ENCODE data around the gene ZNF236.
"Not testable (repeated sequence)": the region's sequence is repeated elsewhere in the genome, so short reads cannot be mapped to it uniquely, and the experiment has no call there.

Gene ZNF236

DNA sequence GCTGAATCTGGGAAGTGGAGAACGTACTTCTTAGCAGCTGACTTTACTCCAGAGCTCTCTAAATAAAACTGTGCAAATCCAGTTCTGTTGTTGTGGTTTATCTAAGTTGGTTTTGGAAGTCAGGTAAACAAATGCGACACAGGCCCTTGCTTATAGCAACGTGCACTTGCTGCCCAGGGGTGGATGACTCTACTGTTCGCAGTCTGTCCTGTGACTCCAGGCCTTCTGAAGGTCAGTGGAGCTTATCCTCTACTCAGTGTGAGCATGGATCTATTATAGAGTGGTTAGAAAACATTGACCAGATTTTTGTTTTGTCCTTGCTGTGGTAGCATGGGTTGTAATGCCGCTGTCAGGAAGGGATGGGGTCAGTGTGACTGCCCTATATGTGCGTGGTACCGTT is 89.1 kb downstream of the ZNF236 start:
- no peak for DNase-seq (ENCODE audit: low read depth)

DNA sequence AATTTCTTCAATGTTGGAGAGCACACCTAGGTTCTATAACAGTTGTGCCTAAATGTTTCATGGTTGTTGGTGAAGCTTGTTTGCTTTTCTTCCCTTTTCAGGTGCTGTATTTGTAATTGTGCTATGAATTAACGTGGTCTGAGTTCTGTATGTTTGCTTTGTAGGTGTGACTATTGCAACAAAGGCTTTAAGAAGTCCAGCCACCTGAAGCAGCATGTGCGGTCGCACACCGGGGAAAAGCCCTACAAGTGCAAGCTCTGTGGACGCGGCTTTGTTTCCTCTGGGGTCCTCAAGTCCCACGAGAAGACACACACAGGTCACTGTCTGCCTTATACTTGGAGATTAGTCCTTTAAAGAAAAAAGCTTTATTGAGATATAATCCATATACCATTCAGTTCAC is 91.2 kb downstream of the ZNF236 start:
- no peak for DNase-seq (ENCODE audit: low read depth)

DNA sequence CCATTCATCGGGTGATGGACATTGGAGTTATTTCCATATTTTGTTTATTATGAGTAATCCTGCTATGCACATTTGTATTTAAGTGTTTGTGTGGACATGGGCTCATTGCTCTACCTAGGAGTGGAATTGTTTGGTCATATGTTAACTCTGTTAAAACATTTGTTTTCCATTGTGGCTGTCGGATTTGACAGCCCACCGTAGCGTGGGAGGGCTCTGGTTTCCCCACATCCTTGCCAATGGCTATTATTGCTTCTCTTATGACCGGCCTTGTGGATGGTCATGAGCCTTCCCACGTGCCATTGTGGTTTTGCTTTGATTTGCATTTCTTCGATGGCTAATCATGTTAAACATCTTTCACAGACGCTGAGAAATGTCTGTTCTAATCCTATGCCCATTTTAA is 92.0 kb downstream of the ZNF236 start:
- DNase-seq (ENCODE audit: low read depth), result no peak

DNA sequence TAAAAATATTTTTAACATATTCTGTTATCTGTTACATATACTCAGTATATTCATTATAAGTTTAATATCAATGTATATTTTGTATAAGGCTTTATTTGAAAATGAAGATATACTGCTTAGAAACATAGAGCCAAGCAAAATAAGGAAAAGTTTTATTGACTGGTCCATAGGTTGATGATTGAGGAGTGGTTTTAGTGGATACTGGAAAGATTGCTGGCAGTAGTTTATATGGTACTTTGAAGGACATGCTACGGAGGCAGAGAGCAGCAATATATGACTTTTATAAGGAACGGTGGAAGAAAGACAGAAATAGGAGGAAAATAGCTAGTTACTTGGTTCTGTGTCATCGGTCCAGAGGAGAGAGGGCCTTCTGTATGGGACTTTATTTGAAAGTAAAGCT is 92.4 kb downstream of the ZNF236 start:
- DNase-seq (ENCODE audit: low read depth), result no peak

DNA sequence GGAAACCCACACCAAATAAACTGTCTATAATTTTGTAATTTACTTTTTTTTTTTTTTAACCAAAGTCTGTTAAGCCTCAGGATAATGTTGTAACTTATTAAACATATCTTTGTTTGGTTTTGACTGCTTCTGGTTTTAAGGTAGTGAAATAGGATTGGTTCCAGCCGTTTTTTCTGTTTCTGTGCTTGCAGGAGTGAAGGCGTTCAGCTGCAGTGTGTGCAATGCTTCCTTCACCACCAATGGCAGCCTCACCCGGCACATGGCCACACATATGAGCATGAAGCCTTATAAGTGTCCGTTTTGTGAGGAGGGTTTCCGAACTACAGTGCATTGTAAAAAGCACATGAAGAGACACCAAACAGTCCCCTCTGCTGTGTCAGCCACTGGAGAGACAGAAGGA is 93.1 kb downstream of the ZNF236 start:
- DNase-seq (ENCODE audit: low read depth), result no peak

DNA sequence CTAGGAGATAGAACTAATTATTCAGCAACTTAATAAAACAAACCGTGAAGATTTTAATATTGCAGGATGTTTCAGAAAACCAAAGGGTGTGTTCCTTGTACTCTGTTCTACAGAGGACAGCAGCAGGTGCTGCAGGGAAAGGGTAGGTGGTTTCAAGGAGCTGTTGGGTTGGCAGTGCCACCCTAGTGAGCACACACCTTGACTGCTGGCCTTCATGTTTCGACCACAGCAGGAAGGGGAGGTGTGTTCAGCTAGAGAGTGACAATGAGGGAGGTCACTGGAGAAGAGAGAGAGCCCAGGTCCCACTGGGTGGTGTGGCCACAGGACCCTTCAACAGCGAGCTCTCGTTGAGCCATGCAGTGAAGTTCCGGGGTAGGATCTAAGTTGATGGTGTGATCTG is 98.6 kb downstream of the ZNF236 start:
- no peak for DNase-seq (ENCODE audit: low read depth)

DNA sequence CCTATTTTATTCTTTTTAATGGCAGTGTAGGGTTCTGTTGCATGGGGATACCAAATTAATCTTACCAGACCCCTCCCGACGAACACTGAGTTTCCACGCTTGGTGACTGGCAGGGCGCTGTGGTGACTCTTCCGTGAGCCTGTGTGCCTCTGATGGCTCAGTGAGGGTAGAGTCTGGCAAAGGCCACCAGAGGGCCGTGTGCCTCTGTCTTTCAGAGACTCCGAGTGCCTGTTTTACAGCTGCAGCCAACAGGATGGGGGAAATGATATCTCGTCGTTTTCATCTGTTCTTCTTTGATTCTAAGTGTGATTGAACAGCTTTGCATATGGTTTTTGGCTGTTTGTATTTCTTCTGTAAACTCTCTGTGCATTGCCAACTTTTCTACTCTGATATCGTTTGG is 99.8 kb downstream of the ZNF236 start:
- DNase-seq (ENCODE audit: low read depth), result no peak

DNA sequence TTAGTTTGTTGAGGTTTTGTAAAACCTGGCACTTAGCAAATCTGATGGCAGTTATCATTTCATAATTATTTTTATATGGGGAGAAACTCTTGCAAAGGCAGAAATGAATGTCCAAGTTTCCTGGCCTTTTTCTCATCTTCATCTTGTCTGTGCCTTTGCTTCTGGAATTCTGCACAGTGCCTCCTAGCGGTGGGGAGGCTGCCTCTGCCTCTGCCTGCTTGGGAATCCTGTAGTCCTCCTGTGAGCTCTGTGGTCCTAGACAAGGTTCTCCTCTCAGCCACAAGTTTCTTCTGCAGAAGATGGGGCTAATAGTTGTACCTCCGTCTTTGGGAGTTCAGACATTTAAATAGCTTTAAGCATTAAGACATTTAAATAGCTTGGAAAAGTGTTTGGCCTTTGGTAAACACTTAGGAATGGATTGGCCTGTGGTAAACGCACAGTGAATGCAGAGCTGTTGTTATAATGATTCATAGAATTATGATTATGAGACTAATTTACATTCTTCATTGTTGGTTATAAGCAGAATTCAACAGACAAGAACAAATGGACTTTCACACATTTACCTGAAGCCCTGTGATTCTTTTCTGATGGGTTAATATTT is 101.2 kb downstream of the ZNF236 start:
- DNase-seq (ENCODE audit: low read depth), result no peak

DNA sequence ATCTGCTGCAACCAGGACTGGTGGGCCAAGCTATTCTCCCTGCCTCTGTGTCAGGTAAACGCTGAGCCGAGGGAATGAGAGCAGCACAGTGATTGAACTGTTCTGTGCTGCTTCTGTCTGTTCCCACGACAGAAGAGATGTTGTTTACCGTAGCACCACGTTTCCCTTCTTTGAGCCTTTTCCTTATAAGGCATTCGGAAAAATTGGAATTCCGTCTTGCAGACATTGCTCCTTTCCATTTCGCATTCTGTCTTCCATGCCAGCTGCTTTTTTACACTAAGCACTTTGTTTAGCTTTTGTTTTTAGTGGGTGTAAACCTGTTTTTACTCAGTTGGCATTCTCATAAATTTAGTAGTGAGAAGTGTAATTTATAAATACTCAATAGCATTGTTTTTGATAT is 103.1 kb downstream of the ZNF236 start:
- no peak for DNase-seq (ENCODE audit: low read depth)

DNA sequence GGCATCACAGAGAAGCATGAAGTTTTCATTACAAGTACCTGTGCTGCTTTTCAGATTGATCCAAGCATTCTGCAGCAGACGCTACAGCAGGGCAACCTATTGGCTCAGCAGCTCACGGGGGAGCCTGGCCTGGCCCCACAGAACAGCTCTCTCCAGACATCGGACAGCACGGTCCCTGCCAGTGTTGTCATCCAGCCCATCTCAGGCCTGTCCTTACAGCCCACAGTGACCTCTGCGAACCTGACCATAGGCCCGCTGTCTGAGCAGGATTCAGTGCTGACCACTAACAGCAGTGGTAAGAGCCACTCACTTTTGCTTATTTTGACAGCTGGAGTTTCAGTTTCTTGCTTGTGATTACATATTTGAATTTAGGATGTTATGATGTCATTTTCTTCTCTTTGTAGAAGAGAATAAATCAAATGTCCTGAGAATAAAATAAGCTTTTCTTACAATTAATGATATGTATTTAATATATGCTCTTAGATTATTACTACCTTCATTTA is 104.9 kb downstream of the ZNF236 start:
- no peak for DNase-seq (ENCODE audit: low read depth)

DNA sequence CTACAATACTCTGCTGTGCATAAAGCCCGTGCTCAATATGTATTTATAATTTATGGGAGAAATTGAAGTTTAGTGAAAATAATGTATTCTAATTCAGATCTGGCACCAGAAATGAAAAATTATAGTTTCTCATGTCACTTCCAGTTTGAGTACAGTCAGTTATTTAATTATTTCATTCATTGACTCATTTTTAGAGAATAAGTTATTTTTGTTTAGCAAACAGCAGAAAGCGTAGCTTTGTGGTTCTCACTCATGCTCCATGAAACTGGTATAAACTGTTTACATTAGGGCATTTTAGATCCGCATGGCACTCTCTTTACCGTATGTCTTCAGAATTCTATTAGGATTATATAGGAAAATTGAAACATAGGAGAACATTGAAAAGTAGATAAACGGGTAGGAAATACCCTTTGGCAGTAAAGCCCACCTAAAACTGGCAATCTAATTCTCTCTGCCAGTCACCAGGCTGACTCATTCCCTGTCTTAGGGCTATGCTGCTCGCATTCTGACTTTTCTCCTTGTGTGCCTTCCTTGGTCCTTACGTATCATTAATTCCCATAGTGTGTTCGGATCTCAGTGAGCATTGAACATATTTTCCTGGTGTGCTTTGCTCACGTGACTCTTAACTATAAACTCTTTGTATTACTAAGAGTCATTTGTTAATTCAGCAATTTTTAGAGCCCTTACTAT is 106.0 kb downstream of the ZNF236 start:
- DNase-seq (ENCODE audit: low read depth), result no peak

DNA sequence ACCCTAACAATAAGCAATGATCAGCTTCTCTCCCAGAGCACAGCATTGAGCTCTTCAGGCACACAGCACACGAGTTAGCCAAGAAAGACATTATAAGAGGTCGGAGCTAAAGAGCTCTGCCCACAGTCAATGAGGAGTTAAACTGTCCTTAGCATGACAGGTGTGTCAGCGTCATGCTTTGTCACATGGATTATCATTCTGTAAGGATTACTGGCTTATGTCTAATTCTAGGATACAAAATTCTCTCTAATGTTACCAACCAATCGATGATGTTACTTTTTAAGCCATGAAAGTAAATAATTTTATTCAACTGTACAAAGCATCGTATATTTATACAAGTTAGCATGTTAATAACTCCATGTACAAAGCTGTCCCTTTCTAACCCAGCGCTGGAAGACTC is 108.8 kb downstream of the ZNF236 start:
- no peak for DNase-seq (ENCODE audit: low read depth)

DNA sequence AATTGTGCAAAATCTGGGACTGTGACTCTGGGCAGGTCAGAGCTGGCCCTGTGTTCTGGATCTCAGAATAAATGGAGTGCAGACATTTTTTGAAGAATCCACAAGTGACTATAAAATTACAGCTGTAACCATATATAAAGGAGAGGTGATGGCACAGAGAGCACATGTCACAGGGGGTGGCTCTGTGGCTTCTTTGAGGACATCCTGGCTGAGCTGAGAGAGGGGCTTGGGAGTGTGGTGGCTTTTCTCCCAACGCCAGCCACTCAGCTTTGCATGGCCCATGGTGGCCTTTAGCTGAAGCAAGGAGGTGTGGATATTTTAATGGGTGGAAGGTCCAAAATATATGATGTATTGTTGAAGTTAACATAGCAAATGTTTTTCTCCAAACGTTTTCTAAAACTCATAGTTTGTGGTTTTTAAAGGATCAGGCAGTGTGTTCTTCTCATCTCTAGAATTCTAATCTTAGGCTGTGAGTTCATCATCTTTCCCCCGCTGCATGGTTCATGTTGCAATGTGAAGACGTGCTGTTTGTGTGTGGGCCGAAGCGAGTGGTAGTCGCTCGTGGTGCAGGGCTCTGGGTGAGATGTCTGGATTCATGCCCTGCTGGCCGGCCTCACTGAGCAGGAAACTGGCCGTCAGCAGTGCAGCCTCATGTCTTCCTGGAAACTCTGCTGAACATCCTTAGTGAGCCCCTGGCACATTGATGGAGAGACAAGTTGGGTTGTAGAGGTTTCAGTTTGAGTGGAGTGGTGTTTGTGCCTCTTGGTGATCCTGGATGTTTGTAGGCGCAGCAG is 109.9 kb downstream of the ZNF236 start:
- DNase-seq (ENCODE audit: low read depth), result peak; percentile 49

DNA sequence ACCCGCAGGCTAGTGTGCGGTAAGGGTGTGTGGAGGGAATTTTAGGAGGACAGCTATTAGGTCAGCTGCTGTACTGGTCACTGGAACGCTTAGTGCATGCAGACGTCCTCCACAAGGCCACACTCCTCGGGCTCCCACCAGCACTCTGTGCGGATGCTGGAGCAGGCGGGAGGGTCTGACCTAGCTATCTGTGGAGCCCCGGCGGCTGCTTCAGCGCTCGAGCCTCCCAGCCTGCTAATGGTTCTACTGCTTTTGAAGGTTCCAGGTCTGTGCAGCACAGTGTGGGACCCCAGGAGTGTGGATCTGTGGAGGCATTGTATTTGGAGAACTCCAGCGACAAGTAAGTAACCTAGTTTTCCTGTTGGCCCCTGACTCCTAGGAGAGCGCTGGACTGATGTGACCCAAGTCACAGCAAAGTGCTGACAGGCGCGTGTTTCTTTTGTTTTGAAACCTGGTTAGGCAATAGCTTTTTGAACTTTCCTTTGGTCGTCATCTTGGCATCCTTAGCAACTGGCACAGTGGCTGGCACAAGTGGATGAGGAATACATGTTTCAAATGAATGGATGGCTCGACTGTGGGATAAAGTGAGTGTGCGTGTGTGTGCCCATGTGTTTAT is 113.5 kb downstream of the ZNF236 start:
- DNase-seq (ENCODE audit: low read depth), result no peak

DNA sequence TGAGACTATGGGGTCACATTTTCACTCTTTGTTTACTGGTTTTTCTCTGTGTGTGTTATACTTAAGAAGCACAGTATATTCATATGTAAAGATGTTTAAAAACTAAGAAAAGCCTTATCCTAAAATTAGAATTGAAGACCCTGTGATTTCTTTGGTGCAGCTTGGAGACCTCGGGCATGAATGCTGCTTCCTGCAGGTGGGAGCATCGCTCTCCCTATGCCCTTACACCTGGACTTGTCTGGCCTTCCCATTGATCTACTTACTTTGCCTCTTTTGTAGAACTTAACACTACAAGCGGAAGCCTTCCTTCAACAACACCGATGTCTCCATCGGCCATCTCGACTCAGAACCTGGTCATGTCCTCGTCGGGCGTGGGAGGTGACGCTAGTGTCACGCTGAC is 114.5 kb downstream of the ZNF236 start:
- DNase-seq (ENCODE audit: low read depth), result no peak

DNA sequence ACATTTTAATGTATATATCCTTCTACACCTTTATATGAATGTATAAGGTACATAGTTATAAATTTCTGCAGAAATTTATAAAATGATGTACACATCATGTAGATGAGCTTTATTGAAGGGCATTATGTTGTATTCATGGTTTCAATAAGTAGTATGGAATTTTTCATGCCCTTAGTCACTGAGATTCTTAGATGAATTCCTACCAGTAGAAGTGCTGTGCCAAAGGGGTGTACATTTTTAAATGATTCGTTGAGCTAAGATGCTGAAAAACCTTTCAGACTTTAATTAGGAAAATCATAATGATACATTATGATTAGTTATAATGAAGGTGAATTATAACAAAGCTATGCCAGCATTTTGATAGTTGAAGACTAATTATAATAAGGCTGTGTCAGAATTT is 115.2 kb downstream of the ZNF236 start:
- DNase-seq (ENCODE audit: low read depth), result no peak

DNA sequence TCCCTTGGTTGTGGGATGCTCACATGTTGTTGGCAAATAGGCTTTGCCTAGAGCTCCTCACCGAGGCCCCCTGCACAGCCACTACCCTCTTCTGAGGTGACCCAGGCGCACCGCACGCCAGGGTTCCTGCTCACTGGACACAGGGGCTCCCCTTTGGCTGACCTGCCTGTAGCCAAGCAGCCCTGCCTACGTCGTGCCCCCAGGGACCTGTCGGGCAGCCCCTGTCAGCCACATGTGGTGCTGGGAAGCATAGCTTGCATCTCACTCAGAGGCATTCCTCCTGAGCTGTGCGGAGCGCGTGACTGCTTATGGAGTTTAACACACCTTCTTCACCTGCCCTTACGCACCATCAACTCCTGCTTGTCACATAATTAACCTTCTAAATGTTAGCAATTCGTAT is 116.3 kb downstream of the ZNF236 start:
- DNase-seq (ENCODE audit: low read depth), result no peak

DNA sequence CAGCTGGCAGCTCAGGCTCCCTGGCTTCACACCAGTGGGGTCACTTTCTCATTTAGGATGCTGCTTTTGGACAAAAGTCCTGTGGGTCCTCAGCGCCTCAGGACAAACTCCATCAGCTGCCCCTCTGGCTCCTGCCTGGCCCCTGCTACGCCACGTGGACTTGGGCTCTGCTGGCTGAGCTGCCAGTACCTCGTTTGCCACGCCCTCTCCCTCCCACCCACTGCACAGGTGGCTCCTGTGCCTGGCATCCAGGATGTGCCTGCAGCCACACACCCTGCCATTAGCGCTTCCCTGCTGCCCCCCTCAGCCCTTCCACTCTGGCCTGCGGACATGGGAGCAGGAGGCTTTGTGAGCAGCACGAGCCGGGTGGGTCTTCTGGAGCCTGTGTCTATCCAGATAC is 118.9 kb downstream of the ZNF236 start:
- no peak for DNase-seq (ENCODE audit: low read depth)

DNA sequence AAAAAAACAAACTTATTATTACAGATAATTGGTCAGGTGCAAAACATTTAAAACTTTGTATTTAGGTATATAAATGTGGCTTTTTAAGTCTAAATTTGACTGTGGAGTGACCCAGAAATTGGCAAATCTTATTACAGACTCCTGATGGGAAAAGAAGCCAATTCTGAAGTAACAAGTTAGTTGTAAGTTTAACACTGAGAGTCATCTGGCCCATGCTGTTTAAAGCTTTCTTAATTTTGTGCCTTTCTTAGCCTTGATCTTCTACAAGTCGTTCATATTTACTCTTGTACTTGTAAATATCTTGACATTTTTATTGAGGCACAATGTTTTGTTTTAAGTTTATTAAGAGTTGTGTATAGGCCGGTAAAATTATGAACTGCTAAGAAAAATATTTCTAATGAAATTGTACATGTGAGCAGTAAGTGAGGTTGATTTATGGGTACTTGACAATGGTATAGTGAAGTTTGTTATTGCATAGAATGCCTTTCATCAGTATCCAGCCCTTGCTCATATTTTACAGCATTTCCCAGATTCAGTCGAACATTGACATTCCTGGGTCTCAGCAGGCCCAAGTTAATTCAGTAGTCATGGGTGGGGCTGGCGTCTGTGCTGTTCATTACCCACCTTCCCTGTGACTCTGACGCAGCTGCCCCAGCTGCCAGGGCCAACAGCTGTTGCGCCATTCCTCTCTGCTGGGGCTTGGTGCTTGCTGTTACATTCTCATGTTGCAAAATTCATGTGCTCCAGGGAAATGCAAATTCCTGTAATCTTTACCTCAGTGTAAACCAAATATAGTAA is 121.4 kb downstream of the ZNF236 start:
- peak; percentile 12 for DNase-seq (ENCODE audit: low read depth)

DNA sequence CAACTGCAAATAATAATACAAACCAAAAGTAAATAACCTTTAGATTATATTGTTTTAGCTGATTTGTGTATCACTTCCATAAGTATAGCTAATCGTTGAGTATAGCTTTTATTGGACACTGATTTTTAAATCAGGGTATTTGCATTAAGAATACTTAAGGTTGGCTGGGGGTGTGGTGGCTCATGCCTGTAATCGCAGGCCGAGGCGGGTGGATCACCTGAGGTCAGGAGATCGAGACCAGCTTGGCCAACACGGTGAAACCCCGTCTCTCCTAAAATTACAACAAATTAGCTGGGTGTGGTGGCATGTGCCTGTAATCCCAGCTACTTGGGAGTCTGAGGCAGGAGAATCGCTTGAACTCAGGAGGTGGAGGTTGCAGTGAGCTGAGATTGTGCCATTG is 122.0 kb downstream of the ZNF236 start:
- not testable (repeated sequence) for DNase-seq (ENCODE audit: low read depth)

DNA sequence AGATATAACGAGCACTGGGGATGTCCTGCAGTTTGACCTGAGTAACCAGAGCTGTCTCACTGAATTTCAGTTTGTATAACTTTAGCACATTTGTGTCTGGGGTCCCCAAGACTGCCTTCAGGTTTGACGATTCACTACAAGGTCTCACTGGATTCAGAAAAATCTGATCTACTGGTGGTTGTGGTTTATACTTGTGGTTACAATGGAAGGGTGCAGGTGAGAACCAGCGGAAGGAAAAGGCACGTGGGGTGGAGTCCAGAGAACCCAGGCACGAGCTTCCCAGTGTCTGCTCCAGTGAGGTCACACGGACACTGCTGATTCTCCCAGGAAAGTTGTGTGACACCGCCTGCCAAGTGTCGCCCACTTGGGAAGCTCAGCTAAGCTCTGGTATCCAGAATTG is 126.0 kb downstream of the ZNF236 start:
- DNase-seq (ENCODE audit: low read depth), result no peak

Data from GM04503 (cell line).